Thymus (tissue), 11 donors: Measurements from ENCODE around the gene PDS5A. TPM values are rescaled to one million over a fixed set of nuclear protein-coding genes. Genes with fewer than 3 reads are reported as not detected.
"Not testable (repeated sequence)": the region's sequence is repeated elsewhere in the genome, so short reads cannot be mapped to it uniquely, and the experiment has no call there.

Experiments
- DNase-seq, 9 donors: peaks; one replicate each; pipeline ENCODE4 v3.0.0-alpha.2; 2013; ENCODE audit warnings: low spot score in 9 of 9, low read depth in 6 of 9, missing footprints in 1 of 9
- H3K27ac ChIP-seq, 2 donors: one replicate each; pipeline ENCODE4 v1.5.1; 2013; ENCODE audit warnings: control low read depth in 1 of 2, low read depth in 1 of 2, low read length in 1 of 2, mild to moderate bottlenecking in 1 of 2, moderate library complexity in 1 of 2
- H3K27me3 ChIP-seq, 2 donors: one replicate each; pipeline ENCODE4 v1.5.1; 2013; ENCODE audit warnings: low read length in 1 of 2; ENCODE audit not compliant: control insufficient read depth in 2 of 2, insufficient read depth in 1 of 2
- H3K36me3 ChIP-seq, 2 donors: one replicate each; pipeline ENCODE4 v1.5.1; 2013; ENCODE audit warnings: low read length in 1 of 2, mild to moderate bottlenecking in 1 of 2, moderate library complexity in 1 of 2; ENCODE audit not compliant: control insufficient read depth in 2 of 2, insufficient read depth in 2 of 2
- H3K4me1 ChIP-seq, 2 donors: one replicate each; pipeline ENCODE4 v1.5.1; 2013; ENCODE audit warnings: low read length in 2 of 2; ENCODE audit not compliant: control insufficient read depth in 2 of 2, insufficient read depth in 2 of 2
- H3K4me3 ChIP-seq, 2 donors: one replicate each; pipeline ENCODE4 v1.5.1; 2013; ENCODE audit warnings: low read length in 2 of 2, control low read depth in 1 of 2, mild to moderate bottlenecking in 1 of 2
- H3K9me3 ChIP-seq, 2 donors: one replicate each; pipeline ENCODE4 v1.5.1; 2013; ENCODE audit warnings: low read length in 1 of 2, mild to moderate bottlenecking in 1 of 2; ENCODE audit not compliant: control insufficient read depth in 2 of 2, insufficient read depth in 1 of 2
- WGBS: extraction: QIAGEN DNeasy Blood & Tissue Kit; methylation state at CpG from one replicate; pipeline ENCODE4 v1.1.7; 2013; 5-methylcytosine and 5-hydroxymethylcytosine counted together
- polyA plus RNA-seq: library from polyadenylated mRNA; stranded (reverse); fragments of 200-250 nt; gene quantifications from one replicate; pipeline ENCODE4 v1.2.3, GENCODE V29; 2013
- total RNA-seq: library from RNA; stranded (reverse); fragments of 120-200 nt; gene quantifications from one replicate; pipeline ENCODE4 v1.2.4, GENCODE V29; 2013
- donor health status: healthy.

PDS5A gene
- total and polyA plus RNA-seq, 2 donors: 40.0 to 60.7 TPM

- Histone ChIP-seq H3K9me3 (no peaks in the 10 kb centered on the region), H3K4me1 (no peaks in the 10 kb centered on the region), H3K27ac (no peak overlapping the region), H3K27me3 (no peaks in the 10 kb centered on the region), H3K36me3 (no peaks in the 10 kb centered on the region), H3K4me3 (no peak overlapping the region)
- WGBS: 98% methylated on average over 8 of the region's 8 CpGs
- no peak for DNase-seq
Observed at GRCh38 chr4:39996811-39997210, 19.1 kb upstream of the PDS5A start.

DNA sequence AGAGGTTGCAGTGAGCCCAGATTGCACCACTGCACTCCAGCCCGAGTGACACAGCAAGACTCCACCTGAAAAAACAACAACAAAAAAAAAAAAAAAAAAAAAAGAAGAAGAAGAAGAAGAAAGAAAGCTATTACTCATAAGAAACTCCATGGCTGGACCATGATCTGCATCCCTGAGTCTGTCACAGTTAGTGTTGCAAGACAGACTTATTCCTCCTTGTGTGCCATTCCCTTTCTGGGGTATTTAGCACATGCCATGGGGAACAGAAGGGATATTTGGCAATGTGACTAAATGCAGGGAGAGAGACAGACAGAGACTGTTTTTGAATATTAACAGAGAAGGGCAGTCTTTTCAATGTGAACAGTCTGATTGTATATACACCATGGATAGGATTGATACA, 16.7 kb upstream of the PDS5A start:
- 84% methylated on average over 1 of the region's 1 CpG for WGBS
- no peak overlapping the region for H3K4me3 ChIP-seq
- no peak for DNase-seq
- no peaks in the 10 kb centered on the region for H3K27me3 ChIP-seq
- H3K9me3 ChIP-seq: no peaks in the 10 kb centered on the region
- no peak overlapping the region for H3K27ac ChIP-seq
- no peaks in the 10 kb centered on the region for H3K4me1 ChIP-seq
- H3K36me3 ChIP-seq: no peaks in the 10 kb centered on the region

DNA sequence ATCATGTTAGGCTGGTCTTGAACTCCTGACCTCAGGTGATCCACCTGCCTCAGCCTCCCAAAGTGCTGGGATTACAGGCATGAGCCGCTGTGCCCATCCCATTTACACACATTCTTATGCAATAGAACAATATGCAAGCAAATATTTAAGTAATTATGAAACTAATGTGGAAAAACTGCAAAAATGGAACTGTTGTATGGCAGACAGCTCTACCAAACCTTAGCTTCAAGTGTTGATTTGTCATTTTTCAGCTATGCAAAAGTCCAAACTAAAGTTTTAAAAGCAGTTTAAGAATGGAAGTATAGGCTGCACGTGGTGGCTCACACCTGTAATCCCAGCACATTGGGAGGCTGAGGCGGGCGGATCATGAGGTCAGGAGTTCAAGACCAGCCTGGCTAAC, 11.7 kb upstream of the PDS5A start:
- WGBS: 97% methylated on average over 4 of the region's 4 CpGs
- not testable (repeated sequence) for H3K4me3 ChIP-seq, H3K36me3 ChIP-seq, H3K27ac ChIP-seq, H3K4me1 ChIP-seq, DNase-seq, H3K27me3 ChIP-seq, H3K9me3 ChIP-seq

- Histone ChIP-seq H3K27ac (no peak overlapping the region), H3K27me3 (no peaks in the 10 kb centered on the region), H3K36me3 (no peaks in the 10 kb centered on the region), H3K4me3 (no peak overlapping the region), H3K9me3 (no peaks in the 10 kb centered on the region), H3K4me1 (no peaks in the 10 kb centered on the region)
- WGBS: 91% methylated on average over 5 of the region's 5 CpGs
- no peak for DNase-seq
Observed at GRCh38 chr4:39987485-39987884, 9.8 kb upstream of the PDS5A start.

DNA sequence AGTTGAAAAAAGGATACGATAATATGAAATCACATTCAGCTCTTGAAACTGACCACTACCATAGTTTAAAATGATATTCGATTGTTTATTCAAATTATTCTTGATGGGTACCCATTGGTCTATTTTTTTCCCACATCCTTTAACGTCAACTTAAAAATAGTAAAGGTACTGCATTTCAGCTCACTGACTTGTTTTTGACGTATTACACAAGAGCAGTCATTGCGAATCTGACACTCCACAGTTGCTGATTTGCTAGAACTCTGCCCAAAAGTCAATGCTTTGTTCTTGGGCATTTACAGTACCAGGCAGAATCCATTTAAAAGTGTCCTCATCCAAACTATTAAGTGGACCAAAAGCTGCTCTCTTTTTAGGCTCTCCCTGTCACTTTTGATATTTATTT, 1.2 kb upstream of the PDS5A start:
- H3K36me3 ChIP-seq: peaks cover 8 to 21% of the 10 kb centered on the region in 2 donors
- no peak for DNase-seq
- H3K9me3 ChIP-seq: peaks cover 0 to 3% of the 10 kb centered on the region in 2 donors
- WGBS: 95% methylated on average over 5 of the region's 5 CpGs
- no peak overlapping the region for H3K4me3 ChIP-seq
- H3K27me3 ChIP-seq: no peaks in the 10 kb centered on the region
- peaks cover 4 to 13% of the 10 kb centered on the region in 2 donors for H3K4me1 ChIP-seq
- H3K27ac ChIP-seq: no peak overlapping the region

DNA sequence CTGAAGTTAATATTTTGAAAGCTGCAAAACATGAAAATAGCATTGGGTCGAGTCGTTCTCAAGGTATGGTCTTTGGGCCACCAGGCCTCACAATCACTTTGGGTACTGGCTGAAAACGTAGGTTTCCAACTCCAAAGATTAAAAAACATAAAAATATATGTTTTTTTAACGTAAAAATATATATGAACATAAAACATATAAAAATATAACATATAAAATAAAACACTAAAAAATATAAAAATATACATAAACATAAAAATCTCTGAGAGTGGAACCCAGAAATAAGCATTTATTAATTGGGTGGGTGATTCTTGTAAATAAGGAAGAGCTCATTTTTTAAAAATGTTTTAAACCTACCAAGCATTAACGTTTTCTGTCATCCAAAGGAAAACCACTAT, 666 bp upstream of the PDS5A start:
- WGBS: 19% methylated on average over 5 of the region's 5 CpGs
- DNase-seq: no peak
- Histone ChIP-seq H3K27me3 (no peaks in the 10 kb centered on the region), H3K27ac (peak overlapping the region; percentile 80 to 98), H3K4me1 (peaks cover 4 to 13% of the 10 kb centered on the region in 2 donors), H3K36me3 (peaks cover 10 to 25% of the 10 kb centered on the region in 2 donors), H3K9me3 (peaks cover 0 to 3% of the 10 kb centered on the region in 2 donors), H3K4me3 (peak overlapping the region; percentile 58 to 99)

DNA sequence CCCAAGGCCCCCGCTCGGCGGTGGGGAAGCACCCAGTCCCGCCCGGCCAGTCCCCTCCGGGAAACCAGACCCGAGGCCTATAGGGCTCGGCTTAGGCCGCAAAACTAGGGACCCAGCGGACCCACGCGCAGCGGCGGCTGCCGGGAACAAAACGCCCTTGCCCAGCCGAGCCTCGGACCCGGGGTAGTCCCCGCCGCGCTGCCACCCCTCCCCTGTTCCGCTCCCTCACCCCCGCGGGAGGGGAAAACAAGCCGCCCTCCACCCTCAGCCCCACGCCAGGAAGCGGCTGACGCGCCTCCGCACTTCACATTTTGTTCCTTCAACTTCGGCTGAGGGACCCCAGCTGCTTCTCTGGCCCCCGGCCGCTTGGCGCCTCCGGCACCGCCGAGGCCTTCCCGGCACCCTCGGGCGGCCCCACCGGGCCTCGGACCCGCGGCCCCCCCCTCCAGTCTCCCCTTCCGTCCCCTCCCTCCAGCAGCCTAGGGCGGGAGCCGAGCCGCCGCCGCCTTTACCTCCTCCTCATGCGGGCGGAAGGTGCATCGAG, 694 bp downstream of the PDS5A start:
- peak overlapping the region; percentile 98 to 99 for H3K4me3 ChIP-seq
- H3K27me3 ChIP-seq: no peaks in the 10 kb centered on the region
- H3K36me3 ChIP-seq: peaks cover 15 to 30% of the 10 kb centered on the region in 2 donors
- H3K9me3 ChIP-seq: peaks cover 0 to 3% of the 10 kb centered on the region in 2 donors
- under 1% methylated on average over 54 of the region's 54 CpGs for WGBS
- peak in 8 of 9 donors; percentile 6 to 81 (median 50) for DNase-seq
- peaks cover 4 to 13% of the 10 kb centered on the region in 2 donors for H3K4me1 ChIP-seq
- H3K27ac ChIP-seq: peak overlapping the region; percentile 88 to 98

- Histone ChIP-seq H3K27me3 (no peaks in the 10 kb centered on the region), H3K4me1 (peaks cover 4 to 13% of the 10 kb centered on the region in 2 donors), H3K9me3 (peaks cover 0 to 3% of the 10 kb centered on the region in 2 donors), H3K27ac (peak overlapping the region; percentile 88 to 98), H3K4me3 (peak overlapping the region; percentile 98 to 99), H3K36me3 (peaks cover 16 to 32% of the 10 kb centered on the region in 2 donors)
- WGBS: 2% methylated on average over 41 of the region's 41 CpGs
- DNase-seq: peak in 8 of 9 donors; percentile 46 to 87 (median 70)
Observed at GRCh38 chr4:39976141-39976944, 1.4 kb downstream of the PDS5A start.

DNA sequence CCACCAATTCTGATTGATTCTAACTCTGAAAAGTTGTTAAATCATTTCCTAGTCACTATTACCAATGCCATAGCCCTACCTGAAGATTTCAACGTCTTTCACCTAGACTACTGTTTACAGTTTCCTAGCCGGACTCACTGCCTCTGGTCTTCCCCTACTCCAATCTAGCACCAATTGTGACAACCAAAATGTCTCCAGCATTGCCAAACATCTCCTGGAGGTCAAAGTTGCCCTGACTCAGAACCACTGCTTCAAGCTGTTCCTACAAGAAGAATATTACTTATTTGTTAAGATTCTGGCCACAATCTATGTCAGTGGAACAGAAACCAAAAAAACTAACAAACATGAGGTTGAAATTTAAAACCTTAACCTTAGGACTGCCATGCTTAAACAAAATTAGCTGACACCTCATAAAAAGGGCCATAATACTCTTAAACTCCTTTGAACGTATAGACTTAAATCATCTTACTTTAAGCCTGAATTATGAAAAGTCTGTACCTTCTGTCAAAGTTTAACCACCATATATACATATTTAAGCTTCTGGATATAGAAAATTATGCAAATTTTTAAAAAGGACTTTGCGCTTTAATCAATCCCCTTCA, 2.1 kb downstream of the PDS5A start:
- Histone ChIP-seq H3K4me1 (peaks cover 4 to 13% of the 10 kb centered on the region in 2 donors), H3K9me3 (peaks cover 0 to 3% of the 10 kb centered on the region in 2 donors), H3K27ac (no peak overlapping the region), H3K36me3 (peaks cover 19 to 38% of the 10 kb centered on the region in 2 donors), H3K27me3 (no peaks in the 10 kb centered on the region), H3K4me3 (peak overlapping the region in 1 of 2 donors; percentile 98)
- WGBS: 92% methylated on average over 4 of the region's 4 CpGs
- DNase-seq: no peak
